HG03060 (cell line): ENCODE data around the gene VSTM2L.
A peak's percentile ranks its signal among the peaks of the same experiment; 100 is the strongest.

Experiments used
- ATAC-seq: cut with Tn5 transposase; IDR thresholded peaks from one replicate; pipeline ENCODE4 v1.9.1; 2021; ENCODE audit warnings: low read depth, moderate number of reproducible peaks; ENCODE audit not compliant: unreplicated experiment

Gene VSTM2L

GRCh38 chr20:37983286-37983685 lies 80.4 kb downstream of the VSTM2L start:
- ATAC-seq, result no peak

- no peak for ATAC-seq
Observed at GRCh38 chr20:37984018-37984785, 81.3 kb downstream of the VSTM2L start.

- ATAC-seq, result no peak
Observed at GRCh38 chr20:37986044-37986858, 83.3 kb downstream of the VSTM2L start.

GRCh38 chr20:37986873-37987601 lies 84.1 kb downstream of the VSTM2L start:
- no peak for ATAC-seq

GRCh38 chr20:37987602-37988290 lies 84.8 kb downstream of the VSTM2L start:
- ATAC-seq, result no peak

- ATAC-seq, result no peak
Observed at GRCh38 chr20:37988306-37988954, 85.5 kb downstream of the VSTM2L start.

- no peak for ATAC-seq
Observed at GRCh38 chr20:37989601-37990295, 86.8 kb downstream of the VSTM2L start.

- peak; percentile 84 for ATAC-seq
Observed at GRCh38 chr20:37990571-37991151, 87.7 kb downstream of the VSTM2L start.

GRCh38 chr20:37991157-37991866 lies 88.4 kb downstream of the VSTM2L start:
- ATAC-seq, result no peak

GRCh38 chr20:37991908-37992307 lies 89.0 kb downstream of the VSTM2L start:
- no peak for ATAC-seq

- no peak for ATAC-seq
Observed at GRCh38 chr20:37992802-37993409, 90.0 kb downstream of the VSTM2L start.

GRCh38 chr20:37994512-37994911 lies 91.6 kb downstream of the VSTM2L start:
- no peak for ATAC-seq
